GM19395 (cell line): ENCODE results near the gene PUM2.
A peak's percentile ranks its signal among the peaks of the same experiment; 100 is the strongest.
"Not testable (repeated sequence)": the region's sequence is repeated elsewhere in the genome, so short reads cannot be mapped to it uniquely, and the experiment has no call there.

Experiments
- ATAC-seq: cut with Tn5 transposase; IDR thresholded peaks from one replicate; pipeline ENCODE4 v1.9.1; 2021; ENCODE audit warnings: mild to moderate bottlenecking, moderate library complexity; ENCODE audit not compliant: unreplicated experiment

Gene PUM2

GRCh38 chr2:20235655-20236305 is 114.9 kb downstream of the PUM2 start:
- ATAC-seq, result no peak

- ATAC-seq, result not testable (repeated sequence)
Measured at GRCh38 chr2:20234597-20234996, 116.0 kb downstream of the PUM2 start.

- ATAC-seq, result no peak
Measured at GRCh38 chr2:20232837-20233207, 117.8 kb downstream of the PUM2 start.

- ATAC-seq, result no peak
Measured at GRCh38 chr2:20231598-20232026, 119.0 kb downstream of the PUM2 start.

- ATAC-seq, result no peak
Measured at GRCh38 chr2:20231159-20231558, 119.5 kb downstream of the PUM2 start.

GRCh38 chr2:20230114-20230425 is 120.6 kb downstream of the PUM2 start:
- no peak for ATAC-seq

- no peak for ATAC-seq
Measured at GRCh38 chr2:20229322-20230113, 121.1 kb downstream of the PUM2 start.

- no peak for ATAC-seq
Measured at GRCh38 chr2:20227894-20228505, 122.6 kb downstream of the PUM2 start.

- ATAC-seq, result no peak
Measured at GRCh38 chr2:20226152-20226545, 124.5 kb downstream of the PUM2 start.

- peak; percentile 62 for ATAC-seq
Measured at GRCh38 chr2:20225294-20226151, 125.1 kb downstream of the PUM2 start.

- peak; percentile 19 for ATAC-seq
Measured at GRCh38 chr2:20224716-20225293, 125.8 kb downstream of the PUM2 start, which contains the start of gene SDC1. TSS of gene SDC1 (minus strand) at chr2:20225130. CDS start at chr2:20224867, 263 bp downstream.

- ATAC-seq, result peak; percentile 34
Measured at GRCh38 chr2:20224164-20224715, 126.4 kb downstream of the PUM2 start.

- ATAC-seq, result peak; percentile 26
Measured at GRCh38 chr2:20223407-20224163, 127.1 kb downstream of the PUM2 start.

- no peak for ATAC-seq
Measured at GRCh38 chr2:20222769-20223406, 127.8 kb downstream of the PUM2 start.

GRCh38 chr2:20222014-20222768 is 128.5 kb downstream of the PUM2 start:
- no peak for ATAC-seq

GRCh38 chr2:20221555-20221973 is 129.1 kb downstream of the PUM2 start:
- ATAC-seq, result no peak

GRCh38 chr2:20220806-20221554 is 129.7 kb downstream of the PUM2 start:
- no peak for ATAC-seq
